ENCODE results near the gene VSX2.

DNA sequence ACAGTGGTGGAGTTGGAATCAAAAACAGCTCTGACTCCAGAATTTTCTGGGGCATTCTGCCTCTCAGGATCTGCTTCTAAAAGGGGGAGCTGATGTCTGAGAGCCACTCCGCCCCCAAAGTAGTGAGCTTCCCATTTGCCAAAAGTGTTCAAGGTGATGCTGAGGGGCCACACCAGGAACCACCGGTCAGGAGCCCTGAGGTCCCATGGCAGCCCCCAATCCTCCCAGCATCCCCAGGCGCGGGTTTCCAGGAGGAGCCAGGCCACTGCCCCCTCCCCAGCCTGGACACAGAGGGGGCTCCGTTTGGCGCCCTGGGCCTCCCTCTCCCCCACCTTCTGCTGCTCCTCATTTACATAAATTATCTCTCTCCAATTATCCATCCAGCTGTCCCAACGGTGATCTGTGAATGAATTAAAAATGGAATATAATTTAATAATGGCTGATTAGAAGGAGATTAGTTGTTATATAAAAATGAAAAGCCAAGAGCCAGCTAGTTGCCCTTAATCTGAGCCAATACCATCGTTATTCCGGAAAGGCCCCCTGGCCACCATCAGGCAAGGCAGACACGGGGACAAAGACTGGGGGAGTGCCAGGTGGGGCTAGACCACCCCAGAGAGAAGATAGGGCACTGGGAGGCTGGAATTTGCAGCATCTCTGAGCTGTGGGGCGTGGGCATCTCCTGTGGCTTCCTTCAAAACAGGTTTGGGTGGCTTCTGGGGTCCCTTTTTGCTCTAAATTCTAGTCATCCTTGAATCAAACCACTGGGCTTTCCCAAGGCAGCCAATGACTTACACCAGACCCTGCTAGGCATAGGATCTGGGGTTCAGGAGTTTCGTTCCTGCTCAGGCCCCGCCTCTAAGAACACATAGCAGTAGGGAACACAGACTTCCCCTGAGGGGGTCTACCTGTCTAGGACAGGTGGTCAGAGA lies 19.7 kb upstream of the VSX2 start:
- TF ChIP-seq ZNF394 (tag by site-specific recombination; IDR thresholded peaks at IDR 0.05; ENCODE audit: borderline replicate concordance) (no peak), ZNF266 (tag by site-specific recombination; IDR thresholded peaks at IDR 0.05; ENCODE audit: low read depth) (no peak), ZNF302 (tag by site-specific recombination; IDR thresholded peaks at IDR 0.05; ENCODE audit: low read depth) (no peak)
- TF ChIP-seq, protein P1, sequence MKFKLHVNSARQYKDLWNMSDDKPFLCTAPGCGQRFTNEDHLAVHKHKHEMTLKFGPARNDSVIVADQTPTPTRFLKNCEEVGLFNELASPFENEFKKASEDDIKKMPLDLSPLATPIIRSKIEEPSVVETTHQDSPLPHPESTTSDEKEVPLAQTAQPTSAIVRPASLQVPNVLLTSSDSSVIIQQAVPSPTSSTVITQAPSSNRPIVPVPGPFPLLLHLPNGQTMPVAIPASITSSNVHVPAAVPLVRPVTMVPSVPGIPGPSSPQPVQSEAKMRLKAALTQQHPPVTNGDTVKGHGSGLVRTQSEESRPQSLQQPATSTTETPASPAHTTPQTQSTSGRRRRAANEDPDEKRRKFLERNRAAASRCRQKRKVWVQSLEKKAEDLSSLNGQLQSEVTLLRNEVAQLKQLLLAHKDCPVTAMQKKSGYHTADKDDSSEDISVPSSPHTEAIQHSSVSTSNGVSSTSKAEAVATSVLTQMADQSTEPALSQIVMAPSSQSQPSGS (tag by site-specific recombination; IDR thresholded peaks at IDR 0.05; ENCODE audit: low read depth) = no peak
